ENCODE measurements around the gene CD160. TPM values are rescaled to one million over a fixed set of nuclear protein-coding genes. Genes with fewer than 3 reads are reported as not detected.

Gene CD160
- total and polyA plus RNA-seq, 2 of the 13 experiments (the other 11 are each of a cell fraction or from before 2014, with no cell fraction given), result 0.09 TPM; not detected in 1

DNA sequence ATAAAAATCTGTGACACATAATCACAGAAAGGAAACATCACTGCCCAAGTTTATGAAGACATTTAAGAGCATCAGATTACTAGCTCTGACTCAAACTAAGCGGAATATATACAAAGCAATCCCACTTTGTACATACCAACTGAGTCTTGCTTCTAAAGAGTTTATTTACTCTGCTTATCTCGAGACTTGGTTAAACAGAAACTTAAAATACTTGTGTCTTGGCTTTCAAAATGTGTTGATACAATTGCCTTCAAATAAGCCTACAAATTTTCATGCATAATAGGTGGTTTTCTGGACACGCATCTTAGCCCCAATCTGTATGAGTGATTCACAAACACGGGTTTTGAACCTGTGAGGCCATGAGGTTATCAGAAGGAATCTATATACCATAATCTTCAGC lies 21.0 kb downstream of the CD160 start (continued):
- TF ChIP-seq PRMT3 (CRISPR knock-in tag; IDR thresholded peaks at IDR 0.05; ENCODE audit: borderline replicate concordance, low read depth) (no peak), ISL2 (CRISPR knock-in tag; IDR thresholded peaks at IDR 0.05) (no peak), ARID2 (CRISPR knock-in tag; IDR thresholded peaks at IDR 0.05; ENCODE audit: borderline replicate concordance) (no peak), U2AF2 (IDR thresholded peaks at IDR 0.05; ENCODE audit: low read depth, low read length) (no peak)

DNA sequence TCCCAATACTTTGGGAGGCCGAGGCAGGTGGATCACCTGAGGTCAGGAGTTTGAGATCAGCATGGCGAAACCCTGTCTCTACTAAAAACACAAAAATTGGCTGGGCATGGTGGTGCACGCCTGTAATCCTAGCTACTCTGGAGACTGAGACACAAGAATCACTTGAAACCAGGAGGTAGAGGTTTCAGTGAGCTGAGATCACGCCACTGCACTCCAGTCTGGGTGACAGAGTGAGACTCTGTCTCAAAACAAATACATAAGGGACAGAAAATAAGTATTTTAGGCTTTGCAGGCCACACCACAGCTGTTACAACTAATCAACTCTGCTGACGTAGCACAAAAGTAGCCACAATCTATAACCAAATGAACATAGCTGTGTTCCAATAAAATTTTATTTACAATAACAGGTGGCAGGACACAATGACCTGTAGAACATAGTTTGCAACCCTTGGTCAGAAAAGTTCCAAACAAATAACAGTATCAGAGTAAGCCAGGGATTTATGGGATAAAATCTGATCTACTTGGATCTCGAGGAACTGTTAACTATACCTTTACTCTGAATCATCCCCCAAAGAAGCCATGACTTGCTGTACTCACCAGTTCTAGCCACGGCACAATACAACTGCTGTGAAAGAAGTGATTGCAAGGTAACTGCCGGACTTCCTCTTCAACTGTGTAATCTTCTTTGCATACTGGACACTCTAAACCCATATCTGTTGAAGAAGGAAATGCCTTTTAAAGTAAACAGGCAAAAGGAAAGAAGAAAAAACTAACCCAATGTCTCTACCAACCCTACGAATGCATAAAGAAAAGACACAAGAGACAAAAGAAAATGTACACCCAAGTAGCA lies 28.3 kb downstream of the CD160 start:
- ChIA-PET POLR2A (no interaction called here), CTCF (ENCODE audit: low intra/inter-chr PET ratio, low total read pairs) (no interaction called here)
- no peaks in the 10 kb centered on the region for H3K79me2 ChIP-seq (ENCODE audit: insufficient read depth, low read length)
- H4K20me1 ChIP-seq (ENCODE audit: insufficient read depth, low read length), result no peaks in the 10 kb centered on the region
- in situ Hi-C loops (cut with HindIII; ENCODE audit: extremely low pct_ligation_motif_present, low pct_unique_long_range_greater_than_20kb) (no loop called here), intact Hi-C loops (cut with micrococcal nuclease; ENCODE audit: unreplicated experiment) (no loop called here)
- peaks cover 8 to 72% of the 10 kb centered on the region in 2 experiments for H3K36me3 ChIP-seq (replicated peaks in 1 of 2; ENCODE audit: control insufficient read depth in 1 of 2, insufficient read depth in 2 of 2, low read length in 2 of 2)
- no TSS peak for BruUV-seq (replicated peaks)
- WGBS (ENCODE audit: low lambda C conversion rate), result 95% methylated on average over 9 of the region's 9 CpGs
- FAIRE-seq, result no peak
- no peak overlapping the region for H3K9ac ChIP-seq (ENCODE audit: insufficient read depth, low read depth, low read length)
- no peak overlapping the region for H3K27ac ChIP-seq (ENCODE audit: extremely low read length, insufficient read depth, low read length)
- no peak for TF ChIP-seq ZSCAN29 (CRISPR knock-in tag; conservative IDR thresholded peaks at IDR 0.05)
- peak; percentile 41 to 72; a peak in 3 of 4 replicates for TF ChIP-seq MAFK (conservative IDR thresholded peaks at IDR 0.05 in 1 of 2, IDR thresholded peaks at IDR 0.05 in 1 of 2; ENCODE audit: low read length in 2 of 2)
- peak; percentile 45; the same call in 1 of the 2 replicates for TF ChIP-seq MAFF (IDR thresholded peaks at IDR 0.05; ENCODE audit: low read depth, low read length)
- TF ChIP-seq ZNF562 (CRISPR knock-in tag; IDR thresholded peaks at IDR 0.05; ENCODE audit: borderline replicate concordance), result no peak
- TF ChIP-seq SMARCE1 (IDR thresholded peaks at IDR 0.05; ENCODE audit: borderline replicate concordance), result no peak
- TF ChIP-seq THAP11 (CRISPR knock-in tag; IDR thresholded peaks at IDR 0.05), result no peak
- TF ChIP-seq SMARCC2 (IDR thresholded peaks at IDR 0.05), result no peak
- H3K4me2 ChIP-seq (ENCODE audit: low read depth, low read length), result no peak overlapping the region
- no peaks in the 10 kb centered on the region for H3K27me3 ChIP-seq (ENCODE audit: control insufficient read depth in 1 of 2, insufficient read depth in 2 of 2, low read length in 2 of 2)
- no peaks in the 10 kb centered on the region for H3K9me3 ChIP-seq (ENCODE audit: low read length)
- H2AFZ ChIP-seq (ENCODE audit: low read length), result no peak overlapping the region
- H3K4me3 ChIP-seq (replicated peaks in 1 of 3; ENCODE audit: insufficient read depth in 1 of 3, low read depth in 2 of 3, low read length in 3 of 3), result no peak overlapping the region
- no peak for ATAC-seq
- DNase-seq (ENCODE audit: low spot score), result no peak
- no peaks in the 10 kb centered on the region for H3K4me1 ChIP-seq (ENCODE audit: insufficient read depth, low read length)
